A673 (cell line): ENCODE data around the gene LRRC42.

Experiments used
- EZH2 ChIP-seq: fragments of 200-600 bp; sonication (generic); IDR thresholded peaks from 2 replicates; pipeline ENCODE4 v1.6.1; 2017; ENCODE audit warnings: borderline replicate concordance, low read depth, mild to moderate bottlenecking, mixed read lengths, antibody characterized with exemption, low read length; ENCODE audit not compliant: poor library complexity, severe bottlenecking
- TF ChIP-seq, protein P1 (sequence below): fragments of 300-800, 200-600 bp; sonication (generic); conservative IDR thresholded peaks from 2 replicates; pipeline ENCODE4 v1.5.1; 2017; ENCODE audit warnings: low read depth, mild to moderate bottlenecking, antibody characterized with exemption, low read length, moderate library complexity, mixed read lengths

DNA sequence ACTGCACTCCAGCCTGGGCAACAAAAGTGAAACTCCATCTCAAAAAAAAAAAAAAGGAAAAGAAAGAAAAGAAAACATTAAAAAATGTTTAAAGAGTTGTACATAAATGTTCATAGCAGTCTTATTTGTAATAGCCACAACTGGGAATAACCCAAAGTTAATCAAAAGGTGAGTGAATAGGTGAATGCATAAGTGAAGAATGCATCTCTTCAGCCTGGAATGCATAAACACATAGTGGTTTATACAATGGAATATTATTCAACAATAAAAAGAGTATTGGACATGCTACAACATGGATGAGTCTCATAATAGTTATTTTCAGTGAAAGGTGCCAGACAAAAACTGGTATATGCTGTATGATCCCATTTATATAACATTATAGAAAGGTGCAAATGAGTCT lies 53.8 kb downstream of the LRRC42 start:
- TF ChIP-seq, protein P1, sequence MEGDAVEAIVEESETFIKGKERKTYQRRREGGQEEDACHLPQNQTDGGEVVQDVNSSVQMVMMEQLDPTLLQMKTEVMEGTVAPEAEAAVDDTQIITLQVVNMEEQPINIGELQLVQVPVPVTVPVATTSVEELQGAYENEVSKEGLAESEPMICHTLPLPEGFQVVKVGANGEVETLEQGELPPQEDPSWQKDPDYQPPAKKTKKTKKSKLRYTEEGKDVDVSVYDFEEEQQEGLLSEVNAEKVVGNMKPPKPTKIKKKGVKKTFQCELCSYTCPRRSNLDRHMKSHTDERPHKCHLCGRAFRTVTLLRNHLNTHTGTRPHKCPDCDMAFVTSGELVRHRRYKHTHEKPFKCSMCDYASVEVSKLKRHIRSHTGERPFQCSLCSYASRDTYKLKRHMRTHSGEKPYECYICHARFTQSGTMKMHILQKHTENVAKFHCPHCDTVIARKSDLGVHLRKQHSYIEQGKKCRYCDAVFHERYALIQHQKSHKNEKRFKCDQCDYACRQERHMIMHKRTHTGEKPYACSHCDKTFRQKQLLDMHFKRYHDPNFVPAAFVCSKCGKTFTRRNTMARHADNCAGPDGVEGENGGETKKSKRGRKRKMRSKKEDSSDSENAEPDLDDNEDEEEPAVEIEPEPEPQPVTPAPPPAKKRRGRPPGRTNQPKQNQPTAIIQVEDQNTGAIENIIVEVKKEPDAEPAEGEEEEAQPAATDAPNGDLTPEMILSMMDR, result no peak
- no peak for TF ChIP-seq EZH2
